H9 (cell line): ENCODE data around the gene MPHOSPH8. TPM values are rescaled to one million over a fixed set of nuclear protein-coding genes. Genes with fewer than 3 reads are reported as not detected.

ENCODE experiments used
- DNase-seq: peaks from one replicate; pipeline ENCODE4 v3.0.0-alpha.2; 2017
- H2AFZ ChIP-seq: one replicate; pipeline ENCODE4 v1.6.1; 2013; ENCODE audit warnings: mild to moderate bottlenecking, low read length, control low read depth, moderate library complexity
- H2AK5ac ChIP-seq: 2 replicates; pipeline ENCODE4 v1.6.1; 2013; ENCODE audit warnings: low read length, control low read depth, mixed read lengths; ENCODE audit not compliant: insufficient read length
- H2BK120ac ChIP-seq: one replicate; pipeline ENCODE4 v1.6.1; 2013; ENCODE audit warnings: low read depth, mild to moderate bottlenecking, low read length, control low read depth, inconsistent platforms; ENCODE audit not compliant: poor library complexity, severe bottlenecking
- H2BK12ac ChIP-seq: 2 replicates; pipeline ENCODE4 v1.6.1; 2013; ENCODE audit warnings: low read length, control low read depth, mixed read lengths, low read depth; ENCODE audit not compliant: insufficient read length
- H2BK15ac ChIP-seq: 2 replicates; pipeline ENCODE4 v1.6.1; 2013; ENCODE audit warnings: low read depth, low read length, control low read depth
- H2BK20ac ChIP-seq: one replicate; pipeline ENCODE4 v1.6.1; 2013; ENCODE audit warnings: low read depth, mild to moderate bottlenecking, low read length, control low read depth, inconsistent platforms; ENCODE audit not compliant: poor library complexity, severe bottlenecking
- H2BK5ac ChIP-seq: 2 replicates; pipeline ENCODE4 v1.6.1; 2013; ENCODE audit warnings: low read length, control low read depth, mixed read lengths; ENCODE audit not compliant: insufficient read length
- H3K14ac ChIP-seq: 2 replicates; pipeline ENCODE4 v1.6.1; 2013; ENCODE audit warnings: low read length, control low read depth; ENCODE audit not compliant: insufficient read depth
- H3K18ac ChIP-seq: 2 replicates; pipeline ENCODE4 v1.6.1; 2013; ENCODE audit warnings: low read depth, mild to moderate bottlenecking, mixed read lengths, low read length, control low read depth; ENCODE audit not compliant: insufficient read length
- H3K23ac ChIP-seq: 2 replicates; pipeline ENCODE4 v1.6.1; 2013; ENCODE audit warnings: low read length, control low read depth, mixed read lengths, low read depth; ENCODE audit not compliant: insufficient read length
- H3K23me2 ChIP-seq: 2 replicates; pipeline ENCODE4 v1.6.1; 2013; ENCODE audit warnings: low read depth, mild to moderate bottlenecking, mixed read lengths, low read length, control low read depth; ENCODE audit not compliant: insufficient read length, poor library complexity, severe bottlenecking
- H3K27ac ChIP-seq: 2 replicates; pipeline ENCODE4 v1.5.1; 2013; ENCODE audit warnings: low read length, control low read depth, mixed read lengths, low read depth; ENCODE audit not compliant: insufficient read length
- H3K27me3 ChIP-seq: 2 replicates; pipeline ENCODE4 v1.6.1; 2013; ENCODE audit warnings: low read length, control low read depth, inconsistent platforms; ENCODE audit not compliant: insufficient read depth
- H3K4ac ChIP-seq: 2 replicates; pipeline ENCODE4 v1.6.1; 2013; ENCODE audit warnings: low read depth, mild to moderate bottlenecking, control low read depth, inconsistent platforms, low read length, moderate library complexity
- H3K4me1 ChIP-seq: 2 replicates; pipeline ENCODE4 v1.6.1; 2013; ENCODE audit warnings: low read length, control low read depth, inconsistent platforms; ENCODE audit not compliant: insufficient read depth
- H3K4me2 ChIP-seq: 2 replicates; pipeline ENCODE4 v1.6.1; 2013; ENCODE audit warnings: low read length, control low read depth, mixed read lengths; ENCODE audit not compliant: insufficient read length, insufficient read depth
- H3K56ac ChIP-seq: 2 replicates; pipeline ENCODE4 v1.6.1; 2013; ENCODE audit warnings: low read depth, mild to moderate bottlenecking, mixed read lengths, low read length, control low read depth; ENCODE audit not compliant: insufficient read length
- H3K79me1 ChIP-seq: 2 replicates; pipeline ENCODE4 v1.6.1; 2013; ENCODE audit warnings: low read depth, mild to moderate bottlenecking, moderate library complexity, low read length, control low read depth, inconsistent platforms; ENCODE audit not compliant: insufficient read depth, poor library complexity, severe bottlenecking
- H3K79me2 ChIP-seq: 2 replicates; pipeline ENCODE4 v1.6.1; 2013; ENCODE audit warnings: low read length, control low read depth, inconsistent platforms; ENCODE audit not compliant: insufficient read depth
- H3K9ac ChIP-seq: 2 replicates; pipeline ENCODE4 v1.6.1; 2013; ENCODE audit warnings: low read length, control low read depth, mixed read lengths; ENCODE audit not compliant: insufficient read length; ENCODE audit errors: extremely low read depth
- H3K9me3 ChIP-seq: one replicate; pipeline ENCODE4 v1.6.1; 2013; ENCODE audit warnings: low read depth, low read length, inconsistent platforms; ENCODE audit not compliant: control insufficient read depth
- H3T11ph ChIP-seq: one replicate; pipeline ENCODE4 v1.6.1; 2013; ENCODE audit warnings: mild to moderate bottlenecking, low read length, control low read depth, inconsistent platforms
- H4K20me1 ChIP-seq: one replicate; pipeline ENCODE4 v1.6.1; 2013; ENCODE audit not compliant: control insufficient read depth, insufficient read length, insufficient read depth
- H4K5ac ChIP-seq: 2 replicates; pipeline ENCODE4 v1.6.1; 2013; ENCODE audit warnings: low read depth, mild to moderate bottlenecking, mixed read lengths, low read length, control low read depth; ENCODE audit not compliant: insufficient read length
- H4K8ac ChIP-seq: replicated peaks from 2 replicates; pipeline ENCODE4 v1.6.1; 2013; ENCODE audit warnings: low read length, control low read depth, mixed read lengths, low read depth; ENCODE audit not compliant: insufficient read length
- H4K91ac ChIP-seq: 2 replicates; pipeline ENCODE4 v1.6.1; 2013; ENCODE audit warnings: low read depth, mild to moderate bottlenecking, moderate library complexity, mixed read lengths, low read length, control low read depth; ENCODE audit not compliant: insufficient read length
- H3K27ac Mint-ChIP-seq, 3 experiments: 2 replicates in 2 of 3; 3 replicates in 1 of 3; pipeline ENCODE4 v1.8.0; 2020 to 2021; ENCODE audit warnings: mixed read lengths in 3 of 3, mild to moderate bottlenecking in 1 of 3, moderate library complexity in 1 of 3
- H3K27me3 Mint-ChIP-seq: 2 replicates; pipeline ENCODE4 v1.8.0; 2021; ENCODE audit warnings: low read depth, mild to moderate bottlenecking, moderate library complexity, mixed read lengths
- H3K36me3 Mint-ChIP-seq, 3 experiments: 2 replicates in 2 of 3; 3 replicates in 1 of 3; pipeline ENCODE4 v1.8.0; 2020 to 2021; ENCODE audit warnings: low read depth in 3 of 3, mixed read lengths in 3 of 3; ENCODE audit not compliant: insufficient read depth in 1 of 3
- H3K4me1 Mint-ChIP-seq, 2 experiments: 2 replicates each; pipeline ENCODE4 v1.8.0; 2020; ENCODE audit warnings: mixed read lengths in 2 of 2
- H3K4me3 Mint-ChIP-seq, 2 experiments: 2 replicates in 1 of 2; 3 replicates in 1 of 2; pipeline ENCODE4 v1.8.0; 2020 to 2021; ENCODE audit warnings: mild to moderate bottlenecking in 2 of 2, mixed read lengths in 2 of 2, moderate library complexity in 1 of 2
- H3K9me3 Mint-ChIP-seq, 2 experiments: 2 replicates in 1 of 2; 3 replicates in 1 of 2; pipeline ENCODE4 v1.8.0; 2020; ENCODE audit warnings: mild to moderate bottlenecking in 2 of 2, mixed read lengths in 2 of 2, moderate library complexity in 1 of 2
- CTCF ChIP-seq: fragments of 200-600 bp; sonication (generic); conservative IDR thresholded peaks from 3 replicates; pipeline ENCODE4 v1.8.0; 2021; ENCODE audit warnings: antibody characterized with exemption, mild to moderate bottlenecking
- WGBS: extraction: QIAGEN DNeasy Blood & Tissue Kit; methylation state at CpG from one replicate; pipeline ENCODE4 v1.1.7; 2013; ENCODE audit warnings: missing lambda C conversion rate, low lambda C conversion rate, mixed read lengths; ENCODE audit not compliant: insufficient read length; ENCODE audit errors: extremely low coverage; 5-methylcytosine and 5-hydroxymethylcytosine counted together
- total RNA-seq: library from RNA; stranded (reverse); gene quantifications from 2 replicates; pipeline ENCODE4 v1.2.1, GENCODE V29; 2021

Gene MPHOSPH8
- total RNA-seq, 1 experiment from 2014 or later, result 21.1 TPM

GRCh38 chr13:19643652-19644051 lies 10.2 kb downstream of the MPHOSPH8 start:
- no peaks in the 10 kb centered on the region for H3K27me3 ChIP-seq
- H3K14ac ChIP-seq, result no peak overlapping the region
- Mint-ChIP-seq H3K27ac (no peak overlapping the region), H3K4me1 (peaks cover 12 to 13% of the 10 kb centered on the region in 2 experiments), H3K4me3 (no peak overlapping the region), H3K36me3 (peaks cover 16 to 40% (median 35%) of the 10 kb centered on the region in 3 experiments), H3K27me3 (no peaks in the 10 kb centered on the region), H3K9me3 (no peaks in the 10 kb centered on the region)
- no peak overlapping the region for H2BK12ac ChIP-seq
- no peak overlapping the region for H3K23ac ChIP-seq
- no peak for TF ChIP-seq CTCF
- no peak overlapping the region for H3K9ac ChIP-seq
- H3T11ph ChIP-seq, result no peak overlapping the region
- no peak overlapping the region for H3K4ac ChIP-seq
- H2AFZ ChIP-seq, result no peak overlapping the region
- no peak overlapping the region for H4K8ac ChIP-seq
- no peaks in the 10 kb centered on the region for H4K20me1 ChIP-seq
- H4K5ac ChIP-seq, result no peak overlapping the region
- no peaks in the 10 kb centered on the region for H3K9me3 ChIP-seq
- no CpG with 5 or more reads among the region's 3 CpGs for WGBS
- H2BK15ac ChIP-seq, result no peak overlapping the region
- no peaks in the 10 kb centered on the region; the same call in 1 of the 2 replicates for H3K79me2 ChIP-seq
- no peak overlapping the region for H2BK5ac ChIP-seq
- no peaks in the 10 kb centered on the region for H3K4me1 ChIP-seq
- H4K91ac ChIP-seq, result no peak overlapping the region
- no peak overlapping the region for H2BK120ac ChIP-seq
- H3K23me2 ChIP-seq, result no peaks in the 10 kb centered on the region
- no peak overlapping the region for H3K56ac ChIP-seq
- H2AK5ac ChIP-seq, result no peak overlapping the region
- DNase-seq, result no peak
- no peak overlapping the region for H3K4me2 ChIP-seq
- H2BK20ac ChIP-seq, result no peak overlapping the region
- H3K27ac ChIP-seq, result no peak overlapping the region
- H3K79me1 ChIP-seq, result peaks cover 2% of the 10 kb centered on the region
- H3K18ac ChIP-seq, result no peak overlapping the region
